ENCODE data around the gene AGTR1. TPM values are rescaled to one million over a fixed set of nuclear protein-coding genes. Genes with fewer than 3 reads are reported as not detected.

AGTR1 gene
- total RNA-seq, 6 experiments from 2014 or later = 0.10 to 0.14 (median 0.12) TPM; not detected in 3

GRCh38 chr3:148790370-148790769, 92.7 kb downstream of the AGTR1 start:
- no peak overlapping the region for H3K4me3 Mint-ChIP-seq
- no peak overlapping the region for H3K27ac Mint-ChIP-seq
- TF ChIP-seq CTCF (IDR thresholded peaks at IDR 0.05) = no peak
- no peak for DNase-seq
- peaks cover 14% of the 10 kb centered on the region for H3K27me3 Mint-ChIP-seq (ENCODE audit: insufficient read depth)
- no peaks in the 10 kb centered on the region for H3K9me3 Mint-ChIP-seq
- no peaks in the 10 kb centered on the region for H3K4me1 Mint-ChIP-seq (ENCODE audit: low read depth)
- no peaks in the 10 kb centered on the region for H3K36me3 Mint-ChIP-seq (ENCODE audit: low read depth)

- no peak for TF ChIP-seq CTCF (IDR thresholded peaks at IDR 0.05)
- H3K4me1 Mint-ChIP-seq (ENCODE audit: low read depth) = no peaks in the 10 kb centered on the region
- DNase-seq = no peak
Measured at GRCh38 chr3:148790851-148791735, 93.4 kb downstream of the AGTR1 start.

GRCh38 chr3:148791920-148792319, 94.2 kb downstream of the AGTR1 start:
- no peak for TF ChIP-seq CTCF (IDR thresholded peaks at IDR 0.05)
- H3K4me3 Mint-ChIP-seq = no peak overlapping the region
- H3K36me3 Mint-ChIP-seq (ENCODE audit: low read depth) = no peaks in the 10 kb centered on the region
- DNase-seq = no peak
- no peaks in the 10 kb centered on the region for H3K9me3 Mint-ChIP-seq
- H3K27ac Mint-ChIP-seq = no peak overlapping the region
- peaks cover 13% of the 10 kb centered on the region for H3K27me3 Mint-ChIP-seq (ENCODE audit: insufficient read depth)
- no peaks in the 10 kb centered on the region for H3K4me1 Mint-ChIP-seq (ENCODE audit: low read depth)

More at GRCh38 chr3:148790851-148791735, 93.4 kb downstream of the AGTR1 start:
- no peaks in the 10 kb centered on the region for H3K9me3 Mint-ChIP-seq
- no peaks in the 10 kb centered on the region for H3K36me3 Mint-ChIP-seq (ENCODE audit: low read depth)
- no peak overlapping the region for H3K4me3 Mint-ChIP-seq
- H3K27me3 Mint-ChIP-seq (ENCODE audit: insufficient read depth) = peaks cover 13% of the 10 kb centered on the region
- H3K27ac Mint-ChIP-seq = no peak overlapping the region

GRCh38 chr3:148792516-148792915, 94.8 kb downstream of the AGTR1 start:
- TF ChIP-seq CTCF (IDR thresholded peaks at IDR 0.05) = no peak
- Mint-ChIP-seq H3K4me3 (no peak overlapping the region), H3K27ac (no peak overlapping the region), H3K36me3 (ENCODE audit: low read depth) (no peaks in the 10 kb centered on the region), H3K4me1 (ENCODE audit: low read depth) (no peaks in the 10 kb centered on the region), H3K27me3 (ENCODE audit: insufficient read depth) (peaks cover 13% of the 10 kb centered on the region), H3K9me3 (no peaks in the 10 kb centered on the region)
- DNase-seq = no peak

Other genes starting within 250 kb of the AGTR1 start
- not detected for gene CPB1, start 129.9 kb downstream of the AGTR1 start, total RNA-seq (2021; fragmentation: NEBNext Ultra II Directional; extraction: Animal tissue kit (Norgen Biotek cat#: 25700))
- under 1 TPM; 0.21 to 0.88 (median 0.36) TPM for gene CPA3, start 167.4 kb downstream of the AGTR1 start, total RNA-seq (2021; fragmentation: NEBNext Ultra II Directional; extraction: Animal tissue kit (Norgen Biotek cat#: 25700))